Smooth muscle cell (in vitro differentiated cells): ENCODE results near the gene TNS1. TPM values are rescaled to one million over a fixed set of nuclear protein-coding genes. Genes with fewer than 3 reads are reported as not detected.

Experiments used
- DNase-seq: peaks from one replicate; lab custom pipeline; 2025; ENCODE audit not compliant: unreplicated experiment; lab: John Stamatoyannopoulos, UW
- H2AFZ ChIP-seq: fragments of 200-600 bp; sonication (generic); 2 replicates; pipeline ENCODE4 v1.6.0; 2016; ENCODE audit warnings: antibody characterized with exemption, low read depth, mild to moderate bottlenecking
- H3F3A ChIP-seq: fragments of 200-600 bp; sonication (generic); 2 replicates; pipeline ENCODE4 v1.6.0; 2017; ENCODE audit warnings: antibody characterized with exemption, low read depth
- H3K27ac ChIP-seq: fragments of 200-600 bp; sonication (generic); 2 replicates; pipeline ENCODE4 v1.5.1; 2016; ENCODE audit warnings: low read depth, mild to moderate bottlenecking
- H3K27me3 ChIP-seq: fragments of 200-600 bp; sonication (generic); 2 replicates; pipeline ENCODE4 v1.6.1; 2016; ENCODE audit warnings: low read depth, mild to moderate bottlenecking
- H3K36me3 ChIP-seq: fragments of 200-600 bp; sonication (generic); 2 replicates; pipeline ENCODE4 v1.5.1; 2016; ENCODE audit warnings: low read depth
- H3K4me1 ChIP-seq: fragments of 200-600 bp; sonication (generic); 2 replicates; pipeline ENCODE4 v1.5.1; 2016; ENCODE audit warnings: low read depth
- H3K4me2 ChIP-seq: fragments of 200-600 bp; sonication (generic); 2 replicates; pipeline ENCODE4 v1.6.0; 2016; ENCODE audit warnings: mild to moderate bottlenecking
- H3K4me3 ChIP-seq: fragments of 200-600 bp; sonication (generic); 2 replicates; pipeline ENCODE4 v1.5.1; 2016; ENCODE audit warnings: mild to moderate bottlenecking
- H3K79me2 ChIP-seq: fragments of 200-600 bp; sonication (generic); 2 replicates; pipeline ENCODE4 v1.6.0; 2016; ENCODE audit warnings: low read depth, mild to moderate bottlenecking
- H3K9ac ChIP-seq: fragments of 200-600 bp; sonication (generic); 2 replicates; pipeline ENCODE4 v1.6.0; 2016; ENCODE audit warnings: low read depth
- H3K9me3 ChIP-seq: fragments of 200-600 bp; sonication (generic); replicated peaks from 2 replicates; pipeline ENCODE4 v1.5.1; 2016; ENCODE audit warnings: low read depth
- H4K20me1 ChIP-seq: fragments of 200-600 bp; sonication (generic); 2 replicates; pipeline ENCODE4 v1.6.0; 2016; ENCODE audit warnings: low read depth
- CTCF ChIP-seq: fragments of 200-600 bp; sonication (generic); IDR thresholded peaks from 2 replicates; pipeline ENCODE4 v1.5.1; 2017; ENCODE audit warnings: borderline replicate concordance, mild to moderate bottlenecking, antibody characterized with exemption; ENCODE audit not compliant: insufficient read depth, poor library complexity, severe bottlenecking
- WGBS: methylation state at CpG from one replicate; pipeline ENCODE4 v1.1.7; 2016; ENCODE audit warnings: low lambda C conversion rate; 5-methylcytosine and 5-hydroxymethylcytosine counted together
- polyA plus RNA-seq: library from polyadenylated mRNA; unstranded; fragments of >200 nt; fragmentation: Nextera tagmentation; extraction: Ambion mirVana; gene quantifications from 2 replicates; pipeline ENCODE4 v1.2.1, GENCODE V29; 2016
- total RNA-seq: library from RNA; depleted of rRNA; stranded (reverse); fragments of >200 nt; gene quantifications from 2 replicates; pipeline ENCODE4 v1.2.3, GENCODE V29; 2014

Gene TNS1
- total and polyA plus RNA-seq, 2 experiments from 2014 or later: 52.3 to 61.5 TPM

GRCh38 chr2:217756375-217757107 is 246.3 kb downstream of the TNS1 start:
- Histone ChIP-seq H3K79me2 (no peaks in the 10 kb centered on the region), H2AFZ (no peak overlapping the region), H3K36me3 (peaks cover 1% of the 10 kb centered on the region), H3K9ac (no peak overlapping the region), H3K9me3 (no peaks in the 10 kb centered on the region), H4K20me1 (no peaks in the 10 kb centered on the region), H3F3A (no peaks in the 10 kb centered on the region), H3K27me3 (no peaks in the 10 kb centered on the region), H3K27ac (no peak overlapping the region), H3K4me2 (peak overlapping the region; percentile 78), H3K4me3 (peak overlapping the region; percentile 25), H3K4me1 (peaks cover 3% of the 10 kb centered on the region)
- peak; percentile 95 for TF ChIP-seq CTCF
- peak; percentile 36 for DNase-seq
- WGBS: 13% methylated on average over 34 of the region's 34 CpGs

GRCh38 chr2:217755027-217755745 is 247.6 kb downstream of the TNS1 start:
- Histone ChIP-seq H3K4me1 (peaks cover 3% of the 10 kb centered on the region), H3K4me2 (no peak overlapping the region), H3K27ac (no peak overlapping the region), H3K36me3 (no peaks in the 10 kb centered on the region), H3K4me3 (no peak overlapping the region), H3F3A (no peaks in the 10 kb centered on the region), H4K20me1 (no peaks in the 10 kb centered on the region), H3K27me3 (no peaks in the 10 kb centered on the region), H3K79me2 (no peaks in the 10 kb centered on the region), H3K9ac (no peak overlapping the region), H2AFZ (no peak overlapping the region), H3K9me3 (no peaks in the 10 kb centered on the region)
- DNase-seq: no peak
- TF ChIP-seq CTCF: no peak
- WGBS: 85% methylated on average over 5 of the region's 5 CpGs

GRCh38 chr2:217753460-217754200 is 249.2 kb downstream of the TNS1 start:
- Histone ChIP-seq H2AFZ (no peak overlapping the region), H3K9me3 (no peaks in the 10 kb centered on the region), H3K27me3 (no peaks in the 10 kb centered on the region), H3K4me3 (no peak overlapping the region), H3K27ac (no peak overlapping the region), H3K4me2 (no peak overlapping the region), H4K20me1 (no peaks in the 10 kb centered on the region), H3K36me3 (no peaks in the 10 kb centered on the region), H3K79me2 (no peaks in the 10 kb centered on the region), H3K4me1 (peaks cover 3% of the 10 kb centered on the region), H3K9ac (no peak overlapping the region), H3F3A (no peaks in the 10 kb centered on the region)
- no peak for DNase-seq
- WGBS: 82% methylated on average over 9 of the region's 9 CpGs
- TF ChIP-seq CTCF: no peak
